DMS53 treated with DMSO at 0.1 percent for 48 hours (cell line): ENCODE measurements around the gene LGR6.
A peak's percentile ranks its signal among the peaks of the same experiment; 100 is the strongest.

Source experiments
- DNase-seq: peaks from one replicate; lab custom pipeline; 2025; ENCODE audit not compliant: unreplicated experiment; lab: John Stamatoyannopoulos, UW

Gene LGR6

GRCh38 chr1:202199040-202199889, 5.7 kb downstream of the LGR6 start:
- no peak for DNase-seq

DNA sequence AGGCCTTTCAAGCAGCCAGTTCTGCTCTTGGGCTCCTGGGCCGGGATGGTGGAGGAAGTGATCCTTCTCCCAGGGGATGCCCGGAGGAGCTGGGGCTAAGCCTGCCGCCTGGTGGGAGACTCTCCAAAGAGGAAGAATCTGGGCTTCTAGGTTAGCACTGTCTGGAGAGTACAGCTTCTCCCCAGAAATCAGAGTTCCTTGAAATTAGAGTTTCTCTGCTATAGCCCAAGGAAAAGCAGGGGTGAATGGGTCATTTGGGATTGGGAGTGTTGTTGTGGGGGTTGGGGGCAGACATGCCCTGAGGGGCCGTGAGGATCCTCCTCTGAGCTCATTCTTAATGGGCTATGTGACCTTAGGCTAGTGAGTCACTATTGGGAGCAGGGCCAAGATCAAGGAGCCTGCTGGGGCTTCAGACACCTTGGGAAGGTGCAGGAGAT, 6.5 kb downstream of the LGR6 start:
- no peak for DNase-seq

GRCh38 chr1:202200669-202201068, 7.1 kb downstream of the LGR6 start:
- no peak for DNase-seq

DNA sequence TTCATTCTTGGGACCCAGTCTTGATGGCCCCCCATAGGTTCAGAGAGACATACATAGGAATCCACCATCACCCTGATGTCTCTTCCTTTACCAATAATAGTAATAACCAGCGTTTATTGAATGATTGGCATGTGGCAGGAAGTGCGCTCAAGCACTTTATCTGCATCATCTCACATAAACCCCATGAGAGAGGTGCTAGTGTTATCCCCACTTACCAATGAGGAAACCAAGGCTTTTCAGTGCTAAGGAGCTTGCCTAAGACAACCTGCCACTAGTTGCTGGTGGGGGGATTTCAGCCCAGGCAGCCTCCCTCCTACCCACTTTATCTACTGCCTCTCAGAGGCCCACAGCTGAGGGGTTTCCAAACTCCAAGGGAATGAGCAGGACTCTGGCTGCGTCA, 7.7 kb downstream of the LGR6 start:
- DNase-seq = no peak

GRCh38 chr1:202201971-202202370, 8.4 kb downstream of the LGR6 start:
- DNase-seq = no peak

DNA sequence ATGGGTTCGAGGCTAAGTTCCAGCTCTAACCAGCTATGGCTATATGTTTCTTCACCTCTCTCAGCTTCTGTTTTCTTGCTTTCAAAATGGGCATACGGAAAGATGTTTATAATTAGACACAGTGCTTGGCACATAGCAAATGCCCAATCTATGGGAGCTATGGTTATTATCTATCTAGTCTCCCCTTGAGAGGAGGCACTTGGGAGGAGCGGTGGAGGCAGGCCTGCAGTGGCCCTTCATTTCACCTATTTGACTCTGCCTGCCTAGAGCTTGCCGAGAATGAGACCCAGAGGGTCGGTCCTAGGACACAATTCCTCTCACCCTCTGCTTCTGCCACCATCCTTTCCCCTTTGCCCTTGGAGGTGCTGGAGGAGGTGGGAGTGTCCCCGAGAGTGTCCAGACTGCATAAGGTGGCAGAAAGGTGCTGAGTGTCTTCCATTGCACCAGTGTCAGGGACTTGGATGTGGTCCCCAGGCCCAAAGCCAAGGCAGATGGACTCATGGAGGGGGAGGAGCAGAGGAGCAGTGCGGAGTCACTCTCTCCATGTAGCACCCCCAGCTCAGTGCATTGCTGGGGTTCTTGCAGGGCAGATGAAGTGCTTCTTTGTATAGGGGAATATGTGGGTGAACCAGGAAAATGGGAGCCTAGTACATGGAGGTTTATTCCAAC, 9.0 kb downstream of the LGR6 start:
- no peak for DNase-seq

DNA sequence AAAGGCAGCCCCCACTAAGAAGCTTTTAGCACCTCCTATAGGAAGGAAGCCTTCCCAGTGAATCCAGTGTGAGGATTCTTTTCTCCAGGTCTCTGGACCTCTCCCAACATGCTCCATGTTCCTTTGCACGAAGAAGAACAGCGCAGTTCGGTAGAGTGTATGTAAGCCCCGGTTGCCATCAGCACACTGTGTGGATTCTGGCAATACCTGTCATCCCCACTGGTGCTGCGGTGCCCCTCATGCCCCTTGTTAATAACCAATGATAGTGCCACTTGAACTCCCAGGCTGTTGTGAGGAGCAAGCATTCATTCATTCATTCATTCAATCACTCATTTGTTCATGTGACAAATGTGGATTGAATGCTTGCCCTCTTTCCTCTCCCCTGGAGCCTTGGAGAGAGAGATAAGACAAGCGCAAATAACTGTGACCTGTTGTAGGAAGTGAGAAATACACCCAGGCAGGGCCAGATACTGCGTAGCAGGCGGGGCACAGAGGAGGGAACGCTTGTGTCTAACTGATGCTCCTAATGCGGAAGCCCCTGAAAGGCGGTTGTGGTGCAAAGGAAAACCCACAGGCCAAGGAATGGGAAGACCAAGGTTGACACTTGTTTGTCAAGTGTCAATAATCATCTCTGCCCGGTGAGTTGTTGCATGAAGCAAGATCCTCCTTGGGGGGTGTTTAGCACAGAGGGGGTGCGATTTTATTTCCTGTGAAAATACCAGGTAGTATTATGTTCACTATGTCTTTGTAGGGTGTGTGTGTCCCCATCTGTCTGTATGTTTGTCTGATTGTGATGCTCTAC, 9.8 kb downstream of the LGR6 start:
- DNase-seq = no peak

DNA sequence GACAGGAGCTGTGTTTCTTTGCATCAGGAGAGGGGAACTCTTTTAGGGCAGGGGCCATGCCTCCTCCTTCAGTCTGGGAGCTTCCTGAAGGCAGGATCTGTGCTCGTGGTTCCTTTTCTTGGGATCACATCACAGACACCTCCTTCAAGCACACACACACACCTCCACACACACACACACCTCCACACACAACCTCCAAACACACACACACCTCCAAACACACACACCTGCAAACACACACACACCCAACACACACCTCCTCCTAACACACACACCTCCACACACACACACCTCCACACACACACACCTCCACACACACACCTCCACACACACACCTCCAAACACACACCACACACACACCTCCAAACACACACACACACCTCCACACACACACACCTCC, 10.5 kb downstream of the LGR6 start:
- DNase-seq = no peak

DNA sequence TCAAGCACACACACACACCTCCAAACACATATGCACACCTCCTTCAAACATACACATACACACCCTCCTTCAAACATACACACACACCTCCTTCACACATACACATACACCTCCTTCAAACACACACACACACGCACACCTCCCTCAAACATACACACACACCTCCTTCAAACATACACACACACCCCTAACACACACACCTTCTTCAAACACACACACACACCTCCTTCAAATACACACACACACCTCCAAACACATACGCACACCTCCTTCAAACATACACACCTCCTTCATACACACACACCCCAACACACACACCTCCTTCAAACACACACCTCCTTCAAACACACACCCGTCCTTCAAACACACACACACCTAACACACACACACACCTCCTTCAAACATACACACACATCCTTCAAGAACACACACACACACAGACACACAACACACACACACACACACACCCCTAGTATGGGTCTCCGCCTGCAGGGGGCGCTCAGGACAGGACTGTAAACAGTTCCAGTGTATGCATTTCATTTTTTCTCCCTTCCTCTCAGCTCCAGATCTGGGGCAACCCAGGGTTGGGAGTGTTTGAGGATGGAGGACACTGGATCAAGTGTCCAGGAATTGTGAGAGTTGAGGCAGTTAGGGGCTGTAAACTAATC, 12.1 kb downstream of the LGR6 start:
- DNase-seq = no peak

DNA sequence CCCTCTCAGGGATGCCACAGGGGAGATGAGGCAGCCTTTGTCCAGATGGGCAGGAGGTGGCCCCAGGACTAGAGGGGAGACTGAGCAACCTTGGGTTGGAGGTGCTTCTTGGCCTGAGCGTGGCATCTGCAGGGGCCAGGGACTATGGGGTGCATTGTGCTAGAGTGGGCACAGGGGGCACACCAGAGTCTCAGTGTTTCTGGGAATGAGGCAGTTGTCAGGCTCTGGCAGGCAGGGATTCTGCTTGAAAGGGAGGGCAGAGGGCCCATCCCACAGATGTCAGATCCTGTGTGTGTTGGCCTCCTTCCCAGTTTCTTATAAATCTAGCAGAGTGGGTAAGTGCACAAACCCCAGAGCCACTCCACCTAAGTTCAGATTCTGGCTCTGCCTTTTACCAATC, 13.7 kb downstream of the LGR6 start:
- no peak for DNase-seq

- DNase-seq = no peak
These were observed 14.8 kb downstream of the LGR6 start for GRCh38 chr1:202208351-202208857.

GRCh38 chr1:202210385-202210784, 16.8 kb downstream of the LGR6 start:
- DNase-seq = no peak

- no peak for DNase-seq
These were observed 17.4 kb downstream of the LGR6 start for GRCh38 chr1:202210969-202211368.

DNA sequence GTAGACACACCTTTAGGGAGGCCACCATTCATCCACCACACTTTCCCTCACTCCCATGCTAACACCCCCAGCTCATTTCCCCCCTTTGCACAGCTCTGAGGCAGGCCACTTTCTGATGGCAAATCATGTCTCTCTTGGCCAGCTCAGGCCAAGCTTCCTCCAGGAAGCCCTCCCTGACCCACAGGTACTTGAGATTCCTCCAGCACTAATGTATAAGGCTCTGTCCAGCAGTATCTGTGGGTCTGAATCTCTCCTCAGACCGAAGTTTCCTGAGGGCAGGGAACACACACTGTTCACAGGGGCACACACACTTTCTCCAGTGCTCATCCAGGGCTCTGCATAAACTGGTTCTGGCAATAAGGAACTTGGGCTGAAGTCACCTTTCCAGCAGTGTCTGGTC, 19.2 kb downstream of the LGR6 start:
- DNase-seq = no peak

- DNase-seq = peak; percentile 60
These were observed 19.9 kb downstream of the LGR6 start for GRCh38 chr1:202213361-202214088.

DNA sequence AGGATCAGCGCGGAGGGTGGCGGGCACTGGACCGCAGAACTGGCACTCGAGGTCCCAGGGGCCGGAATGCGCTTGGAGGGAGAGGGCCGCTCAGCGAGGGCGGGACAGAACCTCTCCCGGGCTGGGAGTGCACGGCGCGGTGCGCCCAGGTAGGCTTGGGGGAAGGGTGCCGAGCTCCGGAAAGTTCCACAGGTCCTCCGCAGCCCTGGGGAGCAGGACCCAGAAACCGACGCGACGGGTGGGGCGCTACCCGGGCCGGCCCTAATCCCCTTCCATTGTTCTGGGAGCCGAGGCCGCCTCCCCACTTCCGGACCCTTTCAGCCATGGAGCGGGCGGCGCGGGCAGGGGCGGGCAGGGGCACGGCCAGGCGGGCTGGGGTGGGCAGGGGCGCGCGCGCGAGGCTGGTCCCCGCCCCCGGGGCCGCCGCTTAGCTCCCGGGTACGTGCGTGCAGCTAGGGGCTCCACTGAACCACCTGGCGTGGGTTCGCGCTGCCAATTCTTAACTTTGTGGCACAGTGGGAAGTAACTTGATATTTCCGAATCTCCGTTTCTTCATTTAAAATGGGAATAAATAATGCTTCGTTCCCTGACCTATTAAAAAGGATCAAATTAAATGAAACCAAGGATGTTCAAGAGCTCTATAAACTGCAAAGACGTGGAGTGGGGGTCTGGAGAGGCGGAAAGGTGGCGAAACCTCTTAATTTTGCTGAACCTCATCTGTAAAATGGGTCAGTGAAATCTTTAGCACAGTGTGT, 20.7 kb downstream of the LGR6 start:
- no peak for DNase-seq

- no peak for DNase-seq
These were observed 22.0 kb downstream of the LGR6 start for GRCh38 chr1:202215472-202216130.

GRCh38 chr1:202216691-202217090, 23.1 kb downstream of the LGR6 start:
- DNase-seq = no peak

GRCh38 chr1:202217516-202217915, 23.9 kb downstream of the LGR6 start:
- no peak for DNase-seq
